Testis (tissue), 2 donors: ENCODE data around the gene IZUMO4.

Source experiments
- POLR2A ChIP-seq: fragments of 450-650 bp; IDR thresholded peaks from one replicate; pipeline ENCODE4 v1.6.1; 2017; ENCODE audit warnings: antibody characterized with exemption, mild to moderate bottlenecking, moderate library complexity
- TF ChIP-seq, protein P1 (sequence below), 3 experiments: fragments of 450-650 bp in 2 of 3; fragments of 200-600 bp in 1 of 3; sonication (generic) in 1 of 3; IDR thresholded peaks; one replicate each; pipeline ENCODE4 v1.5.1; 2016 to 2019; ENCODE audit warnings: antibody characterized with exemption in 3 of 3, mild to moderate bottlenecking in 2 of 3, moderate library complexity in 1 of 3

DNA sequence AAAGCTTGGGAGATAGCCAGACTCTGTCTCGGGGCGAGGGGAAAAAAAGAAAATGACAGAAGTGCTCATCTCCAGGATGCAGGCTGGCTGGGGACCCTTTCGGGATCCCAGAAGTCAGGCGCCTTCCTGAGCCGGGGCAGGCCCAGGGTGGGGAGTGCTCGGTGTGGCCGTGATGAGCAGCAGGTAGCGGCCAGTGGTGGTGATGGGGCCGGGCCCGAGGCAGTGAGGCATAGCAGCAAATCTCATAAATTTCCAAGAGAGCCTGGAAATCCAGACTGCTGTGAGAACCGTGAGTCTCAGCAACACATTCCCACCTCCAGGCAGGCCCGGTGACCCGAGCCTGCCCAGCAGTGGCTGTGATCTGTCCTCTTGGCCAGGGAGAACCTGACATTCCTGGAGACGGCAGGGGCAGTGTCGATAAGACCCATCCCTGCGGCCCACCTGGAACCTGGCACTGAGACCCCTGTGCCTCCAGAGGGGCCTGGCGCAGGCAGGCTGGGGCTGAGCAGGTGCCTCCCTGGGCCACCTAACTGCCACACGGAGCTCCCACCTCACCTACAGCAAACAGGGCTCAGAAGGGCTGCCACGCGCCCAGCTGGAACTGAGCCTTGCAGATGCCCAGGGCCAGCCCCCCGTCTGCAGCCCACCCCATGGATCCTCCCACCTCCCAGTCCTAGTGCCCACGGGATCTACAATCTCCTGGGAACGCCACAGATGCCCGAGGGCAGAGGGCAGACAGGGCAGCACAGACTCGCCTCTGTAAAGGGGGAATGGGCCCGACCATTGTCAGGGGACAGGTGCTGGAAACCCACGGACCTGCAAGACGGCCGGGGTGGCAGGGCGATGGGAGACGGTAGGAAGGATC is 23.4 kb downstream of the IZUMO4 start:
- TF ChIP-seq POLR2A = no peak
- TF ChIP-seq, protein P1, sequence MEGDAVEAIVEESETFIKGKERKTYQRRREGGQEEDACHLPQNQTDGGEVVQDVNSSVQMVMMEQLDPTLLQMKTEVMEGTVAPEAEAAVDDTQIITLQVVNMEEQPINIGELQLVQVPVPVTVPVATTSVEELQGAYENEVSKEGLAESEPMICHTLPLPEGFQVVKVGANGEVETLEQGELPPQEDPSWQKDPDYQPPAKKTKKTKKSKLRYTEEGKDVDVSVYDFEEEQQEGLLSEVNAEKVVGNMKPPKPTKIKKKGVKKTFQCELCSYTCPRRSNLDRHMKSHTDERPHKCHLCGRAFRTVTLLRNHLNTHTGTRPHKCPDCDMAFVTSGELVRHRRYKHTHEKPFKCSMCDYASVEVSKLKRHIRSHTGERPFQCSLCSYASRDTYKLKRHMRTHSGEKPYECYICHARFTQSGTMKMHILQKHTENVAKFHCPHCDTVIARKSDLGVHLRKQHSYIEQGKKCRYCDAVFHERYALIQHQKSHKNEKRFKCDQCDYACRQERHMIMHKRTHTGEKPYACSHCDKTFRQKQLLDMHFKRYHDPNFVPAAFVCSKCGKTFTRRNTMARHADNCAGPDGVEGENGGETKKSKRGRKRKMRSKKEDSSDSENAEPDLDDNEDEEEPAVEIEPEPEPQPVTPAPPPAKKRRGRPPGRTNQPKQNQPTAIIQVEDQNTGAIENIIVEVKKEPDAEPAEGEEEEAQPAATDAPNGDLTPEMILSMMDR (IDR thresholded peaks at IDR 0.05) = no peak
